ENCODE results near the gene KLHL10. TPM values are rescaled to one million over a fixed set of nuclear protein-coding genes. Genes with fewer than 3 reads are reported as not detected.

KLHL10 gene
- total and polyA plus RNA-seq, 2 experiments from 2014 or later, result 0.43 TPM; not detected in 1

DNA sequence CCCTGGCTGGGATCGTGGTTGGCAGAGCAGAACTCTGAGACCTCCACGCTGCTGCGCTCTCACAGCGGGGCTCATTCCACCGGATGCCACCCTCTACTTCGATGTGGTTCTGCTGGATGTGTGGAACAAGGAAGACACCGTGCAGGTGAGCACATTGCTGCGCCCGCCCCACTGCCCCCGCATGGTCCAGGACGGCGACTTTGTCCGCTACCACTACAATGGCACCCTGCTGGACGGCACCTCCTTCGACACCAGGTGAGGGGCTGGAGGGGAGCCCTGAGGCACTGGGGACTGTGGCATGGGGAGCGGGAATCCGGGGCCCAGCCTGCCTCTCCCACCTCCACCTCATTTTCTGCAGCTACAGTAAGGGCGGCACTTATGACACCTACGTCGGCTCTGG lies 19.6 kb upstream of the KLHL10 start:
- Histone ChIP-seq H3K4me2 (no peak overlapping the region), H3K27ac (no peak overlapping the region), H3K4me1 (ENCODE audit: insufficient read depth) (no peaks in the 10 kb centered on the region), H3K36me3 (replicated peaks; ENCODE audit: insufficient read depth, low read depth) (no peaks in the 10 kb centered on the region), H4K20me1 (ENCODE audit: insufficient read depth, poor library complexity, severe bottlenecking) (no peaks in the 10 kb centered on the region), H3K4me3 (no peak overlapping the region), H3K9me2 (replicated peaks; ENCODE audit: insufficient read depth) (no peaks in the 10 kb centered on the region), H2AFZ (no peak overlapping the region), H3K79me2 (peaks cover 38% of the 10 kb centered on the region), H3K9me3 (ENCODE audit: low read depth) (no peaks in the 10 kb centered on the region), H3K27me3 (no peaks in the 10 kb centered on the region)
- WGBS (ENCODE audit: low lambda C conversion rate, missing lambda C conversion rate), result 94% methylated on average over 20 of the region's 20 CpGs
- DNase-seq (ENCODE audit: low spot score), result no peak
- TF ChIP-seq EZH2phosphoT487 (IDR thresholded peaks at IDR 0.05; ENCODE audit: low read depth, severe bottlenecking, unreplicated experiment) (no peak), EZH2 (IDR thresholded peaks at IDR 0.05; ENCODE audit: borderline replicate concordance) (no peak)
- TF ChIP-seq, protein P1, sequence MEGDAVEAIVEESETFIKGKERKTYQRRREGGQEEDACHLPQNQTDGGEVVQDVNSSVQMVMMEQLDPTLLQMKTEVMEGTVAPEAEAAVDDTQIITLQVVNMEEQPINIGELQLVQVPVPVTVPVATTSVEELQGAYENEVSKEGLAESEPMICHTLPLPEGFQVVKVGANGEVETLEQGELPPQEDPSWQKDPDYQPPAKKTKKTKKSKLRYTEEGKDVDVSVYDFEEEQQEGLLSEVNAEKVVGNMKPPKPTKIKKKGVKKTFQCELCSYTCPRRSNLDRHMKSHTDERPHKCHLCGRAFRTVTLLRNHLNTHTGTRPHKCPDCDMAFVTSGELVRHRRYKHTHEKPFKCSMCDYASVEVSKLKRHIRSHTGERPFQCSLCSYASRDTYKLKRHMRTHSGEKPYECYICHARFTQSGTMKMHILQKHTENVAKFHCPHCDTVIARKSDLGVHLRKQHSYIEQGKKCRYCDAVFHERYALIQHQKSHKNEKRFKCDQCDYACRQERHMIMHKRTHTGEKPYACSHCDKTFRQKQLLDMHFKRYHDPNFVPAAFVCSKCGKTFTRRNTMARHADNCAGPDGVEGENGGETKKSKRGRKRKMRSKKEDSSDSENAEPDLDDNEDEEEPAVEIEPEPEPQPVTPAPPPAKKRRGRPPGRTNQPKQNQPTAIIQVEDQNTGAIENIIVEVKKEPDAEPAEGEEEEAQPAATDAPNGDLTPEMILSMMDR (IDR thresholded peaks at IDR 0.05; ENCODE audit: poor library complexity), result no peak

DNA sequence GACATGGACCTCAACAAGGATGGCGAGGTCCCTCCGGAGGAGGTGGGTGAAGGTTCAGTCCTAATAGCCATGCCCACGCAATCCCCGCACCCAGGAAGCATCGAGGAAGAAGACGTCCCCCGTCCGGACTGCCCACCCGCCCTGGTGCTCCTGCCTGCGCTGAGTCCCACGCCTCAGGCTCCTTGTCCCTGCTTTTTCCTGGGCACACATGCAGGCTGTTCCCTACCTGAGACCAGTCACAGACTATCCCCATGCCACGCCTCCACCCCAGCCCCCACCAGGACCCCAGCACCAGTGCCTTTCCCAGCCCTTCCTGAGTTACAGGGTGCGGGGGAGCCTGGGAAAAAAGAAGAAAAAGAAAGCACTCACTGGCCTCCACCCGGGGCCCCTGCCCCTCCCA lies 15.8 kb upstream of the KLHL10 start:
- Histone ChIP-seq H4K20me1 (ENCODE audit: insufficient read depth, poor library complexity, severe bottlenecking) (no peaks in the 10 kb centered on the region), H3K4me3 (no peak overlapping the region), H3K9me3 (ENCODE audit: low read depth) (no peaks in the 10 kb centered on the region), H3K4me2 (no peak overlapping the region), H3K27me3 (no peaks in the 10 kb centered on the region), H2AFZ (no peak overlapping the region), H3K36me3 (replicated peaks; ENCODE audit: insufficient read depth, low read depth) (no peaks in the 10 kb centered on the region), H3K9me2 (replicated peaks; ENCODE audit: insufficient read depth) (no peaks in the 10 kb centered on the region), H3K4me1 (ENCODE audit: insufficient read depth) (no peaks in the 10 kb centered on the region), H3K27ac (no peak overlapping the region), H3K79me2 (peaks cover 4% of the 10 kb centered on the region)
- 87% methylated on average over 3 of the region's 14 CpGs for WGBS (ENCODE audit: low lambda C conversion rate, missing lambda C conversion rate)
- TF ChIP-seq, protein P1 (IDR thresholded peaks at IDR 0.05; ENCODE audit: poor library complexity), result no peak
- TF ChIP-seq EZH2phosphoT487 (IDR thresholded peaks at IDR 0.05; ENCODE audit: low read depth, severe bottlenecking, unreplicated experiment) (no peak), EZH2 (IDR thresholded peaks at IDR 0.05; ENCODE audit: borderline replicate concordance) (no peak)
- DNase-seq (ENCODE audit: low spot score), result no peak

DNA sequence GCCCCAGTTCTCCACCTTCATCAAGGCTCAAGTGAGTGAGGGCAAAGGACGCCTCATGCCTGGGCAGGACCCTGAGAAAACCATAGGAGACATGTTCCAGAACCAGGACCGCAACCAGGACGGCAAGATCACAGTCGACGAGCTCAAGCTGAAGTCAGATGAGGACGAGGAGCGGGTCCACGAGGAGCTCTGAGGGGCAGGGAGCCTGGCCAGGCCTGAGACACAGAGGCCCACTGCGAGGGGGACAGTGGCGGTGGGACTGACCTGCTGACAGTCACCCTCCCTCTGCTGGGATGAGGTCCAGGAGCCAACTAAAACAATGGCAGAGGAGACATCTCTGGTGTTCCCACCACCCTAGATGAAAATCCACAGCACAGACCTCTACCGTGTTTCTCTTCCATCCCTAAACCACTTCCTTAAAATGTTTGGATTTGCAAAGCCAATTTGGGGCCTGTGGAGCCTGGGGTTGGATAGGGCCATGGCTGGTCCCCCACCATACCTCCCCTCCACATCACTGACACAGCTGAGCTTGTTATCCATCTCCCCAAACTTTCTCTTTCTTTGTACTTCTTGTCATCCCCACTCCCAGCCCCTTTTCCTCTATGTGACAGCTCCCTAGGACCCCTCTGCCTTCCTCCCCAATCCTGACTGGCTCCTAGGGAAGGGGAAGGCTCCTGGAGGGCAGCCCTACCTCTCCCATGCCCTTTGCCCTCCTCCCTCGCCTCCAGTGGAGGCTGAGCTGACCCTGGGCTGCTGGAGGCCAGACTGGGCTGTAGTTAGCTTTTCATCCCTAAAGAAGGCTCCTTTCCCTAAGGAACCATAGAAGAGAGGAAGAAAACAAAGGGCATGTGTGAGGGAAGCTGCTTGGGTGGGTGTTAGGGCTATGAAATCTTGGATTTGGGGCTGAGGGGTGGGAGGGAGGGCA lies 15.1 kb upstream of the KLHL10 start:
- H3K9me3 ChIP-seq (ENCODE audit: low read depth), result no peaks in the 10 kb centered on the region
- H3K9me2 ChIP-seq (replicated peaks; ENCODE audit: insufficient read depth), result no peaks in the 10 kb centered on the region
- no peaks in the 10 kb centered on the region for H3K79me2 ChIP-seq
- no peaks in the 10 kb centered on the region for H3K36me3 ChIP-seq (replicated peaks; ENCODE audit: insufficient read depth, low read depth)
- H3K27ac ChIP-seq, result no peak overlapping the region
- no peak overlapping the region for H2AFZ ChIP-seq
- H3K27me3 ChIP-seq, result no peaks in the 10 kb centered on the region
- H3K4me1 ChIP-seq (ENCODE audit: insufficient read depth), result no peaks in the 10 kb centered on the region
- H4K20me1 ChIP-seq (ENCODE audit: insufficient read depth, poor library complexity, severe bottlenecking), result no peaks in the 10 kb centered on the region
- no peak for DNase-seq (ENCODE audit: low spot score)
- H3K4me3 ChIP-seq, result no peak overlapping the region
- TF ChIP-seq EZH2 (IDR thresholded peaks at IDR 0.05; ENCODE audit: borderline replicate concordance) (no peak), EZH2phosphoT487 (IDR thresholded peaks at IDR 0.05; ENCODE audit: low read depth, severe bottlenecking, unreplicated experiment) (no peak)
- TF ChIP-seq, protein P1 (IDR thresholded peaks at IDR 0.05; ENCODE audit: poor library complexity), result no peak
- no peak overlapping the region for H3K4me2 ChIP-seq
- WGBS (ENCODE audit: low lambda C conversion rate, missing lambda C conversion rate), result 93% methylated on average over 12 of the region's 12 CpGs
